Progenitor cell of endocrine pancreas (in vitro differentiated cells): ENCODE results near the gene DPM3. TPM values are rescaled to one million over a fixed set of nuclear protein-coding genes. Genes with fewer than 3 reads are reported as not detected.

ENCODE experiments used
- DNase-seq: peaks from one replicate; pipeline ENCODE4 v3.0.0; 2021; ENCODE audit warnings: low spot score; ENCODE audit not compliant: unreplicated experiment
- H3K27ac Mint-ChIP-seq: 2 replicates; pipeline ENCODE4 v1.8.0; 2021; ENCODE audit warnings: mild to moderate bottlenecking, moderate library complexity, mixed read lengths
- H3K27me3 Mint-ChIP-seq: 2 replicates; pipeline ENCODE4 v1.8.0; 2021; ENCODE audit warnings: mixed read lengths
- H3K36me3 Mint-ChIP-seq: 2 replicates; pipeline ENCODE4 v1.8.0; 2022; ENCODE audit warnings: mixed read lengths; ENCODE audit not compliant: insufficient read depth
- H3K4me1 Mint-ChIP-seq: 2 replicates; pipeline ENCODE4 v1.8.0; 2021; ENCODE audit warnings: low read depth, mixed read lengths
- H3K4me3 Mint-ChIP-seq: 2 replicates; pipeline ENCODE4 v1.8.0; 2021; ENCODE audit warnings: low read depth, mild to moderate bottlenecking, moderate library complexity, mixed read lengths
- H3K9me3 Mint-ChIP-seq: 2 replicates; pipeline ENCODE4 v1.8.0; 2021; ENCODE audit warnings: low read depth, mixed read lengths
- CTCF ChIP-seq: fragments of 200-600 bp; sonication (generic); IDR thresholded peaks from one replicate; pipeline ENCODE4 v1.5.0; 2021; ENCODE audit warnings: antibody characterized with exemption, mild to moderate bottlenecking; ENCODE audit not compliant: unreplicated experiment
- total RNA-seq: library from RNA; stranded (reverse); gene quantifications from 2 replicates; pipeline ENCODE4 v1.2.1, GENCODE V29; 2021

The DPM3 gene
- total RNA-seq, 1 donor from 2014 or later, result 49.3 TPM

GRCh38 chr1:155177192-155177917 lies 37.0 kb upstream of the DPM3 start:
- no peak for DNase-seq
- no peak overlapping the region for H3K4me3 Mint-ChIP-seq
- H3K36me3 Mint-ChIP-seq, result peaks cover 9% of the 10 kb centered on the region
- TF ChIP-seq CTCF, result no peak
- no peaks in the 10 kb centered on the region for H3K9me3 Mint-ChIP-seq
- peaks cover 26% of the 10 kb centered on the region for H3K4me1 Mint-ChIP-seq
- H3K27ac Mint-ChIP-seq, result no peak overlapping the region
- H3K27me3 Mint-ChIP-seq, result no peaks in the 10 kb centered on the region

GRCh38 chr1:155176544-155177071 lies 36.3 kb upstream of the DPM3 start:
- Mint-ChIP-seq H3K4me1 (peaks cover 29% of the 10 kb centered on the region), H3K4me3 (peak overlapping the region; percentile 0), H3K27me3 (no peaks in the 10 kb centered on the region), H3K27ac (peak overlapping the region; percentile 50), H3K36me3 (peaks cover 6% of the 10 kb centered on the region), H3K9me3 (no peaks in the 10 kb centered on the region)
- TF ChIP-seq CTCF, result peak; percentile 92
- DNase-seq, result peak; percentile 73

- H3K9me3 Mint-ChIP-seq, result no peaks in the 10 kb centered on the region
- no peak for DNase-seq
- TF ChIP-seq CTCF, result no peak
- no peak overlapping the region for H3K27ac Mint-ChIP-seq
- no peaks in the 10 kb centered on the region for H3K27me3 Mint-ChIP-seq
- H3K4me3 Mint-ChIP-seq, result peak overlapping the region; percentile 0
- H3K4me1 Mint-ChIP-seq, result peaks cover 29% of the 10 kb centered on the region
- peaks cover 5% of the 10 kb centered on the region for H3K36me3 Mint-ChIP-seq
These were observed 35.6 kb upstream of the DPM3 start for GRCh38 chr1:155175927-155176371.

- no peaks in the 10 kb centered on the region for H3K9me3 Mint-ChIP-seq
- H3K4me3 Mint-ChIP-seq, result peak overlapping the region; percentile 93
- peaks cover 29% of the 10 kb centered on the region for H3K4me1 Mint-ChIP-seq
- no peak for TF ChIP-seq CTCF
- no peaks in the 10 kb centered on the region for H3K27me3 Mint-ChIP-seq
- DNase-seq, result no peak
- H3K36me3 Mint-ChIP-seq, result peaks cover 5% of the 10 kb centered on the region
- H3K27ac Mint-ChIP-seq, result no peak overlapping the region
These were observed 35.1 kb upstream of the DPM3 start for GRCh38 chr1:155175281-155175926.
